C1 segment of cervical spinal cord (tissue), 14 donors: ENCODE results near the gene SEC23B.
"Not testable (repeated sequence)": the region's sequence is repeated elsewhere in the genome, so short reads cannot be mapped to it uniquely, and the experiment has no call there.

ENCODE experiments used
- DNase-seq, 14 donors: peaks; one replicate each; lab custom pipeline; 2025; lab: John Stamatoyannopoulos, UW

The SEC23B gene

DNA sequence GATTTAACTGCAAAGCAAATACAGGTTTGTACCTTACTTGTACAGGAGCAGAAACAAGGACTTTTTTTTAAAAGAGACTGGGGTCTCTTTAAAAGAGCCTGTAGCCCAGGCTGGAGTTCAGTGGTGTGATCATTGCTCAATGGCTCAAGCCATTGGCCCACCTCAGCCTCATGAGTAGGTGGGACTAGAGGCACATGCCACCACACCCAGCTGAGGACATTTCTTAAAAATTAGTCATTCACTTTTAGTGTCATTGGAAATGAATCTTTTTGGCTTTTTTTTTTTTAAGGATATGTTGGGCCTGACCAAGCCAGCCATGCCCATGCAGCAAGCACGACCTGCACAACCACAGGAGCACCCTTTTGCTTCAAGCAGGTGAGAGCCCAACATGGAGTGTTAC is 16.9 kb downstream of the SEC23B start:
- DNase-seq: no peak

DNA sequence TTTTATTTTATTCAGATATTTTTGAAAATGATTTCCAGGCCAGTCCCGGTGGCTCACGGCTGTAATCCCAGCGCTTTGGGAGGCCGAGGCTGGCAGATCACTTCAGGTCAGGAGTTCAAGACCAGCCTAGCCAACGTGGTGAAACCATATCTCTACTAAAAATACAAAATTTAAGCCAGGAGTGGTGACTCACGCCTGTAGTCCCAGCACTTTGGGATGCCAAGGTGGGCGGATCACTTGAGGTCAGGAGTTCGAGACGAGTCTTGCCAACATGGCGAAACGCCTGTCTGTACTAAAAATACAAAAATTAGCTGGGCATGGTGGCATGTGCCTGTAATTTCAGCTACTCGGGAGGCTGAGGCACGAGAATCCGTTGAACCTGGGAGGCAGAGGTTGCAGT is 19.0 kb downstream of the SEC23B start:
- not testable (repeated sequence) for DNase-seq

DNA sequence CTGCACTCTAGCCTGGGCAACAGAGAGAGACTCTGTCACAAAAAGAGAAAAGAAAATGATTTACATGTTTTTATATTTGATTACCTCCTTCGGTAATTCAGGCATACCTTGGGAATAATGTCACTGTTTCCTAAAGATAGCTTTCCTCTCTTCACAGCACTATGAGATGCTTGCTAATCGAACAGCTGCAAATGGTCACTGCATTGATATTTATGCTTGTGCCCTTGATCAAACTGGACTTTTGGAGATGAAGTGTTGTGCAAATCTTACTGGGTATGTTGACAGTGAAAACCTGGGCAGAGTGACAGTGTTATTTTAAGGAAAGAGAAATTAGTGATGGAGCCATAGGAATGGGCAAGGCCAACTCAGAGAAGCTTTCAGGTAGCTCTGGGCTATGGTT is 19.6 kb downstream of the SEC23B start:
- no peak for DNase-seq

DNA sequence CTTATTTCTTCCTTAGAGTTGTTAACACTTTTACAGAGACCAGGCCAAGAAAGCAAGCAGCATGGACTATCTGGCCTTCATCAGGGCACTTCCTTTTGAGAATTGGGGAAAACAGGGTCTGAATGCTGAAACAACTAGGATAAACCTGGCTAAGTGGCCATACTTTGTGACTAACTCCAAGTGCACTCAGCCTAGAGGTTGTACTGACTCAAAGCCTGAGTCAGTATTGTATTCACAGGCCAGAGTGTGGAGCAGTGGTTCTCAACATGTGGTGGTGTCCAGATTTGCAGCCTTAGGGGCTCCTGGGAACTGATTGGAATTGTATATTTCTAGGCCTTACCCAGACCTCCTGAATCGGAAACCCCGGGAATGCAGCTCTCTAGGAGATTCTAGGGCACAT is 20.1 kb downstream of the SEC23B start:
- no peak for DNase-seq

DNA sequence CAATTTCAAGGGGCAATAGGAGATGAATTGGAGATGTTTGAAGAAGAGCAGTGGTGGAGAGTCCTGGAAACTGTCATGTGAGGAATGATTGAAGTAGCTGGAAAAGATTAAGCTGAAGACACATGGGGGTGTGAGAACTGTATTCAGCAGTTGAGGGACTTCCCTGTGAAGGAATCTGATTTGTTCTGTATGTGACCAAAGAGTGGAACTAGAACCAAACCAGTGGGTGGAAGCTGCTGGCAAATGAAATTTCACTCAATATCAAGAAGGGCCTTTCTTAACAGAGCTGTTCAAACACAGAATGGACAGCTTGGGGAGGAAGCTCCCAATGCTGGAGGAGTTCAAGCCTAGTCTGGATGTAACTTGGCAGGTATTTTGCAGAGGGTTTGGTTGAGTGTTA is 21.3 kb downstream of the SEC23B start:
- no peak for DNase-seq

DNA sequence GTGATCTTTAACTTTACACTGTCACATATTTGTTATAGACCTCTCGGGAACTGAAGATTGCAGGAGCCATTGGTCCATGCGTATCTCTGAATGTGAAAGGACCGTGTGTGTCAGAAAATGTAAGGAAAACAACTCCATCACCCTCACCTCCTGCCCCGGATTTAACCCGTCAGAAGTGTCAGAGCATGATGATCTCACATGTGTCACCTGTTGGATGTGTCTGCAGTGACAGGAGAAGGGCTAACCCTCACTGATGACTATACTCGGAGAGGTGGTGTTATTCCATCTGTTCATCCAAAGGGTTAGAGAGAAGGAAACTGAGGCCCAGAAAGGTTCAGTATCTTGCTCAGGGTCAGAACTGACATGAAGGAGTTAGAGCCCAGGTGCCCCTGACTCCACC is 24.9 kb downstream of the SEC23B start:
- DNase-seq: no peak

DNA sequence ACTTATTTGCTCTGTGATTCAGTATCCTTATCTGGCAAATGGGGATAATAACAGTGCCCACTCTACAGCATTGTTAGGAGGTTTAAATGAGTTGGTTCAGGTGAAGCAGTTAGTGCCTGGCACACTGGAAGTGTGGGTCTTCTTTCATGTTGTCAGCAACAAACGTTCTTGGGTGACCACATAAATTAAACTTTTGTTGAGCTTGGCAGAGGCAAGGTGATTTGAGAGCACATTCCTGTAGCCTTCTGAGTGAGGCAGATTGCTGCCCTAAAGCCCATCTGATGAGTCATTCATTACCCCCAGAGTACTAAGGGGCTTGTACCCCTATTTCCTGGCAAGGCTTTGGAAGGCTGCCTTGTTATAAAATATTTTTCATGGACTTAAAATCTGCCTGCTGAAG is 25.8 kb downstream of the SEC23B start:
- DNase-seq: no peak

DNA sequence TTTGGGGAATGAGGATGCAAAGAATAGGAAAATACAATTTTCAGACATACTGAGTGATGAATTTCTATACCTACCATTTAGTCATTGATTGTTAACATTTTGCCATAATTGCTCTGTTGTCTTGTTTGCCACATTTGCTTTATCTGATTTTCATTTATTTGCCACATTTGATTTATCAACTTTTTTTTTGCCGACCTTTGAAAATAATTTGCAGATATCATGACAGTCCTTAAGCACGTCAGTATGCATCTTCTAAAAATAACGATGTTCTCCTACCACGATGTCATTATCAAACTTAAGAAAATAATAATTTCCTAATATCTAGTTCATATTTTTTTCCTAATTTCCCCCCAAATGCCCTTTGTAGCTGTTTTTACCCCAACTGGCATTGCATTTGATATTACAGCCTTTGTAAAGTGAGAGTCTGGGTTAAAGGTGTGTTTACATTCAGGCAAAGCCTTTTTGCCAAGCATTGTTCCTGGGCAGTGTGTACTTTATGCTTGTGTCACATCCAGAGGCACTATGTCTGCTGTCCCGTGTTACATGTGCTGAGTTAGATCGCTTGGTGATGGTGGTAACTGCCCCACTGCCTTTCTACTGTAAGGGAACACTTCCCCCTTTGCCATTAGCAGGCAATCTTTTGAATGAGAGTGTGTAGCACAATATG is 26.4 kb downstream of the SEC23B start:
- no peak for DNase-seq

DNA sequence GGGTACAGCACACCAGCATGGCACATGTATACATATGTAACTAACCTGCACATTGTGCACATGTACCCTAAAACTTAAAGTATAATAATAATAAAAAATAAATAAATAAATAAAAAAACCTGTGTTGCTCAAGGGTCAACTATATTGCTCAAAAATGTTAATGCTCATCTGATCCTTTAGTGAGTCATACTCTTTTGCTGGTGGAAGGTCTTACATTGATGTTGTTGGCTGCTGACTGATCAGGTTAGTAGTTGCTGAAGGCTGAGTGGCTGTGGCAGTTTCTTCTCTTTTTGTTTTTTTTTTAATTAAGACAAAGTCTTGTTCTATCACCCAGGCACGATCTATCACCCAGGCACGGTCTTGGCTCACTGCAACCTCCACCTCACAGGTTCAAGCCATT is 29.9 kb downstream of the SEC23B start:
- DNase-seq: no peak

GRCh38 chr20:18541741-18542140 is 34.0 kb downstream of the SEC23B start:
- no peak for DNase-seq

DNA sequence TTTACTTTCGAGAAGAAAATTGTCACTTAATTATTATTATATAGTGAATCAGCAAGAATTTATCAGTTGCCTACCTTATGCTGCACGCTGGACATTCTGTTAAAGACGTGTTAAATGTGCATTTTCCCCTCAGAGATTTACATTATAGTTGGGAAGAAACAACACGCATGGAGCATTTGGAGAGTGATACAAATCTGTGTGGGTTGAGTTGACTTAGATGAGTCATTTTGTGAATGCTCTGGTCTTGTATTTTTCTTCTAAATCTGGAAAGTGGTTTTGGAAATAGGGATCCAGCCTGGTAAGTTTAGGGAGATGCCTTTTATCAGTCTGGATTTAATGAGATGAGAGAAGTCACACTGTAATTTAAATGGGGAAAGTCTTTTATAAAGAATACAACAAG is 35.5 kb downstream of the SEC23B start:
- DNase-seq: no peak

DNA sequence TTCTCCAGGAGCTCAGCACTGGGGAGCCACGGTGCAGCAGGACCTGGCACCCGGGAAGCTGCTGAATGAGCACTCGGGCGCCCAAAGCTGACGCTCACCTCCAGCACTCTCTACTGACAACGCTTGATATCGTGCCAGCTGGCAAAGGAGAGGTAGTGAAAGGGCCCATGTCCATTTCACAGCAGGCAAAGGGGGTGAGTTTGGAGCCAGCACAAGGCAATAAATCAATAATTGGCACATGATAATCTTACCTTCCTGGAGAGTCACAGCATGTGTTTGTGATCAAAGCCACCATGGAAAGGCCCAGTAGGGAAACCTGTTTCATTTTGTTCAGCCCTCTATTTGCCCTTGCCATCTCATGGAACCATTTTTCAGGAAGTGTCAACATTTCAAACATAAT is 36.2 kb downstream of the SEC23B start:
- DNase-seq: no peak

DNA sequence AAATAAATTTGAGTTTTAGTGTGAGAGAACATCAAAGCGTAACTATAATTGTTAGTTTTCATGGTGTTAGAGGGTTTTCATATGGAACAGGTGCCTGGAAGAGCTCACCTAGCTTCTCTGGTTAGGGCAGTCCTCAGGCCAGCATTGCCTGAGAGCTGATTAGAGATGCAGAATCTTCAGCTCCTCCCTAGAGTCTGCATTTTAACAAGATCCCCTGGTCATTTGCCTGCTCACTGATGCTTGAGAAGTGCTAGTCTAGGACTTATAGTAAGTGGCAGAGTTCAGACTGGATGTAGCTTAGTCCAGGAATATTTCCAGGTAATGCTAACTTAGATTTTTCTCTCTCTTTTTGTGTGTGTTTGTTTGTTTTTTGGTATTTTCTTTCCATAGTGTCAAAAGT is 37.8 kb downstream of the SEC23B start:
- no peak for DNase-seq

- DNase-seq: no peak
Measured at GRCh38 chr20:18548465-18548864, 40.7 kb downstream of the SEC23B start.

DNA sequence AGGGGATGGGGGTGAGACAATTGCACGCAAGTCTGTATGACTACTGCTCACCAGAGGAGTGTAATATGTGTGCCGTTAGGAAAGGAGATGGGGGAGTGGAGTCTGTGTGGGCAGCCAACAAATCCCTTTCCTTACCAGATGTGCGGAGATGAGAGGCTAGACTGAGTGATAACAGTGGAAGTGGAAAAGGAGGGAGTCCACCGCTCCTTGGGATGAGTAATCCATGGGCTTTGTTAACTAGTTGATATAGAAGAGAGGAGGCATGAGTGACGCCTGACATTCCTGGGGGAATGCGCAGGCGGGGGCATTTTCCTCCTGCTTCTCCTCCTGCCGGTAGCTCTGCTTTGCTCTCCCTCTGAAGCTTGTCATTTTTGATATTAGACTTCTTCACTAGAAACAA is 46.0 kb downstream of the SEC23B start:
- DNase-seq: no peak

GRCh38 chr20:18566892-18567738 is 59.4 kb downstream of the SEC23B start, which contains the start of gene SMIM26:
Gene SMIM26, plus strand, starts transcription at chr20:18567432. Its CDS starts 47 bp downstream, at chr20:18567479.
- DNase-seq: peak; percentile 47 to 90 (median 82)

GRCh38 chr20:18567739-18568091 is 60.0 kb downstream of the SEC23B start:
- no peak for DNase-seq

DNA sequence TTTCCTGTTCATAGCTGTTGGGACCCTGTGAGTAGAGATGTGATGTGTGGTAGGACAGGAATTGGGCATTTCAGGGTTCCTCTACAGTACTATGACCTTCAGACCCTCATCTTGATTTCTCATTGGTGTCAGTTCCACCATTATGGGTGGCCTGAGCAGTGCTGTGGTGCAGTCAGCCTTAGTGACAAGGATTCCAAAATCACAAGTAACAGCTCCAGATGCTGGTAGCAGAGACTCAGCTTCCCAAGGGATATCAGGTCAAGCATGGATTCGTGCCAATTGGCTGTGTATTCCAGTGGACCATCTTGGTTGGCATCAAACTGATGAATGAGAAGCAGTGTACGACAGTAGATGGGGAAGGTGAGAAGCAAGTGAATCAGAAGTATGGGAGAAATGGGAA is 63.3 kb downstream of the SEC23B start:
- DNase-seq: no peak

GRCh38 chr20:18571578-18571977 is 63.8 kb downstream of the SEC23B start:
- DNase-seq: no peak

DNA sequence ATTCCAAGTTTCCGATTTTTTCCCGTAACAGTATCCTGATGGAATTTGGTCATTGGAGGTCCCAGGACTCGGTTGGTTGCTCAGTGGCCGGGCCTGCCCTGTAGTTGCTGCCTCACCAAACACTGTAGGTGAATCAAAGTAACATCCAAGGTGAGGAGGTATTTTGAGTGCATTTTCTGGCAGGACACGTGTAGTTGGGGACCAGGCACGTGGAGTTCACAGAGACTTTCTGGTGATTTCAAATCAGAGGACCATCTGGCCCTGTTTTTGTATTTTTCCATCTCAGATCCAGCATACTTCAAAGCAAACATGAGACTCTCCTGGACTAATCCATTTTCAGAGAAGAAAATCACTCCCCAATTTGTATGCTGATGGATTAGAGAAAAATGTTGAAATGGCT is 70.2 kb downstream of the SEC23B start:
- peak in 1 of 14 donors; percentile 4 for DNase-seq

- DNase-seq: no peak
Measured at GRCh38 chr20:18578581-18578980, 70.8 kb downstream of the SEC23B start.

GRCh38 chr20:18580012-18580411 is 72.3 kb downstream of the SEC23B start:
- DNase-seq: no peak

DNA sequence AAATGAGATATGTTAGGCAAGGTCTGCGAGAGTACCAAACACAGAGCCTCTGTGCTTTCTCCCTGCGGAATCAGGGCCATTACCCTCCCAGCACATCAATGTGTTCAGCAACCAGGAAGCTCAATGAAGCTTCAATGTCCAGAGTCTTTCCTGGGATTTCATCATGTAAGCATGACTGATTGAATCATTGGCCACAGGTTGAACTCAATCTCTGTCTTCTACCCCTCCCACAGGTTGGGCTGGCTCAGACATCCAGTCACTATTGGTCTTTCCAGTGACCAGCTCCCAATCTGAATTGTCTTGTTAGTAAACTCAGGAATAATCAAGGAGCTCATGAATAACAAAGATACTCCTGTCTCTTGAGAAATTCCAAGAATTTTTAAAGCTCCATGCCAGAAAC is 77.4 kb downstream of the SEC23B start:
- DNase-seq: no peak
